Uterus (tissue), 2 donors: ENCODE results near the gene SERHL2.
"Not testable (repeated sequence)": the region's sequence is repeated elsewhere in the genome, so short reads cannot be mapped to it uniquely, and the experiment has no call there.

ENCODE experiments used
- POLR2A ChIP-seq, 2 donors: fragments of 450-650 bp; IDR thresholded peaks; one replicate each; pipeline ENCODE4 v1.6.1; 2016; ENCODE audit warnings: antibody characterized with exemption in 2 of 2, mild to moderate bottlenecking in 1 of 2, moderate library complexity in 1 of 2
- TF ChIP-seq, protein P1 (sequence below), 4 experiments: fragments of 200-600 bp in 2 of 4; fragments of 450-650 bp in 2 of 4; sonication (generic) in 2 of 4; IDR thresholded peaks; one replicate each; pipeline ENCODE4 v1.5.1; 2016 to 2019; ENCODE audit warnings: antibody characterized with exemption in 4 of 4, mild to moderate bottlenecking in 2 of 4, moderate library complexity in 1 of 4

DNA sequence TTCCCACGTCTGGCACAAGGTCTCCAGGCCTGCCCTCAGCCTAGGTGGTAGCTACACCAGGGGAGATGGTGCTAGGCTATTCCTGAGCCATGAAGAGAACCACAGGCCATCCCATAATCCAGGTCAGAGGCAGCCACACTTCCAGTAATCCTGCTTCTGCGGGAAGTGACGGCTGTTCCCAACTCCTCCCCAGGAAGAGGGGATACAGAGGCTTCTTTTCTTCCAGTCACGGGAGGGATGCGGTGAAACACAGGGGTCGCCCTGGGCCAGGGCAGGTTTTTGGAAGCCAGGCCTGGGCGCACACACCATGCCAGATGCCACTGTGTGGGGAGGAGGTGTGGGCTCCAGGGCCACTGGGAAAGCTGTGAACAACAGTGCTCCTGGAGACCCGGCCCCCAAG lies 38.5 kb upstream of the SERHL2 start:
- TF ChIP-seq, protein P1, sequence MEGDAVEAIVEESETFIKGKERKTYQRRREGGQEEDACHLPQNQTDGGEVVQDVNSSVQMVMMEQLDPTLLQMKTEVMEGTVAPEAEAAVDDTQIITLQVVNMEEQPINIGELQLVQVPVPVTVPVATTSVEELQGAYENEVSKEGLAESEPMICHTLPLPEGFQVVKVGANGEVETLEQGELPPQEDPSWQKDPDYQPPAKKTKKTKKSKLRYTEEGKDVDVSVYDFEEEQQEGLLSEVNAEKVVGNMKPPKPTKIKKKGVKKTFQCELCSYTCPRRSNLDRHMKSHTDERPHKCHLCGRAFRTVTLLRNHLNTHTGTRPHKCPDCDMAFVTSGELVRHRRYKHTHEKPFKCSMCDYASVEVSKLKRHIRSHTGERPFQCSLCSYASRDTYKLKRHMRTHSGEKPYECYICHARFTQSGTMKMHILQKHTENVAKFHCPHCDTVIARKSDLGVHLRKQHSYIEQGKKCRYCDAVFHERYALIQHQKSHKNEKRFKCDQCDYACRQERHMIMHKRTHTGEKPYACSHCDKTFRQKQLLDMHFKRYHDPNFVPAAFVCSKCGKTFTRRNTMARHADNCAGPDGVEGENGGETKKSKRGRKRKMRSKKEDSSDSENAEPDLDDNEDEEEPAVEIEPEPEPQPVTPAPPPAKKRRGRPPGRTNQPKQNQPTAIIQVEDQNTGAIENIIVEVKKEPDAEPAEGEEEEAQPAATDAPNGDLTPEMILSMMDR (IDR thresholded peaks at IDR 0.05) = not testable (repeated sequence)
- TF ChIP-seq POLR2A (IDR thresholded peaks at IDR 0.05) = not testable (repeated sequence)
